H9 (cell line): ENCODE data around the gene MTA2. TPM values are rescaled to one million over a fixed set of nuclear protein-coding genes. Genes with fewer than 3 reads are reported as not detected.

ENCODE experiments used
- DNase-seq: peaks from one replicate; pipeline ENCODE4 v3.0.0-alpha.2; 2017
- H2AFZ ChIP-seq: one replicate; pipeline ENCODE4 v1.6.1; 2013; ENCODE audit warnings: mild to moderate bottlenecking, low read length, control low read depth, moderate library complexity
- H2AK5ac ChIP-seq: 2 replicates; pipeline ENCODE4 v1.6.1; 2013; ENCODE audit warnings: low read length, control low read depth, mixed read lengths; ENCODE audit not compliant: insufficient read length
- H2BK120ac ChIP-seq: one replicate; pipeline ENCODE4 v1.6.1; 2013; ENCODE audit warnings: low read depth, mild to moderate bottlenecking, low read length, control low read depth, inconsistent platforms; ENCODE audit not compliant: poor library complexity, severe bottlenecking
- H2BK12ac ChIP-seq: 2 replicates; pipeline ENCODE4 v1.6.1; 2013; ENCODE audit warnings: low read length, control low read depth, mixed read lengths, low read depth; ENCODE audit not compliant: insufficient read length
- H2BK15ac ChIP-seq: 2 replicates; pipeline ENCODE4 v1.6.1; 2013; ENCODE audit warnings: low read depth, low read length, control low read depth
- H2BK20ac ChIP-seq: one replicate; pipeline ENCODE4 v1.6.1; 2013; ENCODE audit warnings: low read depth, mild to moderate bottlenecking, low read length, control low read depth, inconsistent platforms; ENCODE audit not compliant: poor library complexity, severe bottlenecking
- H2BK5ac ChIP-seq: 2 replicates; pipeline ENCODE4 v1.6.1; 2013; ENCODE audit warnings: low read length, control low read depth, mixed read lengths; ENCODE audit not compliant: insufficient read length
- H3K14ac ChIP-seq: 2 replicates; pipeline ENCODE4 v1.6.1; 2013; ENCODE audit warnings: low read length, control low read depth; ENCODE audit not compliant: insufficient read depth
- H3K18ac ChIP-seq: 2 replicates; pipeline ENCODE4 v1.6.1; 2013; ENCODE audit warnings: low read depth, mild to moderate bottlenecking, mixed read lengths, low read length, control low read depth; ENCODE audit not compliant: insufficient read length
- H3K23ac ChIP-seq: 2 replicates; pipeline ENCODE4 v1.6.1; 2013; ENCODE audit warnings: low read length, control low read depth, mixed read lengths, low read depth; ENCODE audit not compliant: insufficient read length
- H3K23me2 ChIP-seq: 2 replicates; pipeline ENCODE4 v1.6.1; 2013; ENCODE audit warnings: low read depth, mild to moderate bottlenecking, mixed read lengths, low read length, control low read depth; ENCODE audit not compliant: insufficient read length, poor library complexity, severe bottlenecking
- H3K27ac ChIP-seq: 2 replicates; pipeline ENCODE4 v1.5.1; 2013; ENCODE audit warnings: low read length, control low read depth, mixed read lengths, low read depth; ENCODE audit not compliant: insufficient read length
- H3K27me3 ChIP-seq: 2 replicates; pipeline ENCODE4 v1.6.1; 2013; ENCODE audit warnings: low read length, control low read depth, inconsistent platforms; ENCODE audit not compliant: insufficient read depth
- H3K4ac ChIP-seq: 2 replicates; pipeline ENCODE4 v1.6.1; 2013; ENCODE audit warnings: low read depth, mild to moderate bottlenecking, control low read depth, inconsistent platforms, low read length, moderate library complexity
- H3K4me1 ChIP-seq: 2 replicates; pipeline ENCODE4 v1.6.1; 2013; ENCODE audit warnings: low read length, control low read depth, inconsistent platforms; ENCODE audit not compliant: insufficient read depth
- H3K4me2 ChIP-seq: 2 replicates; pipeline ENCODE4 v1.6.1; 2013; ENCODE audit warnings: low read length, control low read depth, mixed read lengths; ENCODE audit not compliant: insufficient read length, insufficient read depth
- H3K56ac ChIP-seq: 2 replicates; pipeline ENCODE4 v1.6.1; 2013; ENCODE audit warnings: low read depth, mild to moderate bottlenecking, mixed read lengths, low read length, control low read depth; ENCODE audit not compliant: insufficient read length
- H3K79me1 ChIP-seq: 2 replicates; pipeline ENCODE4 v1.6.1; 2013; ENCODE audit warnings: low read depth, mild to moderate bottlenecking, moderate library complexity, low read length, control low read depth, inconsistent platforms; ENCODE audit not compliant: insufficient read depth, poor library complexity, severe bottlenecking
- H3K79me2 ChIP-seq: 2 replicates; pipeline ENCODE4 v1.6.1; 2013; ENCODE audit warnings: low read length, control low read depth, inconsistent platforms; ENCODE audit not compliant: insufficient read depth
- H3K9ac ChIP-seq: 2 replicates; pipeline ENCODE4 v1.6.1; 2013; ENCODE audit warnings: low read length, control low read depth, mixed read lengths; ENCODE audit not compliant: insufficient read length; ENCODE audit errors: extremely low read depth
- H3K9me3 ChIP-seq: one replicate; pipeline ENCODE4 v1.6.1; 2013; ENCODE audit warnings: low read depth, low read length, inconsistent platforms; ENCODE audit not compliant: control insufficient read depth
- H3T11ph ChIP-seq: one replicate; pipeline ENCODE4 v1.6.1; 2013; ENCODE audit warnings: mild to moderate bottlenecking, low read length, control low read depth, inconsistent platforms
- H4K20me1 ChIP-seq: one replicate; pipeline ENCODE4 v1.6.1; 2013; ENCODE audit not compliant: control insufficient read depth, insufficient read length, insufficient read depth
- H4K5ac ChIP-seq: 2 replicates; pipeline ENCODE4 v1.6.1; 2013; ENCODE audit warnings: low read depth, mild to moderate bottlenecking, mixed read lengths, low read length, control low read depth; ENCODE audit not compliant: insufficient read length
- H4K8ac ChIP-seq: replicated peaks from 2 replicates; pipeline ENCODE4 v1.6.1; 2013; ENCODE audit warnings: low read length, control low read depth, mixed read lengths, low read depth; ENCODE audit not compliant: insufficient read length
- H4K91ac ChIP-seq: 2 replicates; pipeline ENCODE4 v1.6.1; 2013; ENCODE audit warnings: low read depth, mild to moderate bottlenecking, moderate library complexity, mixed read lengths, low read length, control low read depth; ENCODE audit not compliant: insufficient read length
- H3K27ac Mint-ChIP-seq, 3 experiments: 2 replicates in 2 of 3; 3 replicates in 1 of 3; pipeline ENCODE4 v1.8.0; 2020 to 2021; ENCODE audit warnings: mixed read lengths in 3 of 3, mild to moderate bottlenecking in 1 of 3, moderate library complexity in 1 of 3
- H3K27me3 Mint-ChIP-seq: 2 replicates; pipeline ENCODE4 v1.8.0; 2021; ENCODE audit warnings: low read depth, mild to moderate bottlenecking, moderate library complexity, mixed read lengths
- H3K36me3 Mint-ChIP-seq, 3 experiments: 2 replicates in 2 of 3; 3 replicates in 1 of 3; pipeline ENCODE4 v1.8.0; 2020 to 2021; ENCODE audit warnings: low read depth in 3 of 3, mixed read lengths in 3 of 3; ENCODE audit not compliant: insufficient read depth in 1 of 3
- H3K4me1 Mint-ChIP-seq, 2 experiments: 2 replicates each; pipeline ENCODE4 v1.8.0; 2020; ENCODE audit warnings: mixed read lengths in 2 of 2
- H3K4me3 Mint-ChIP-seq, 2 experiments: 2 replicates in 1 of 2; 3 replicates in 1 of 2; pipeline ENCODE4 v1.8.0; 2020 to 2021; ENCODE audit warnings: mild to moderate bottlenecking in 2 of 2, mixed read lengths in 2 of 2, moderate library complexity in 1 of 2
- H3K9me3 Mint-ChIP-seq, 2 experiments: 2 replicates in 1 of 2; 3 replicates in 1 of 2; pipeline ENCODE4 v1.8.0; 2020; ENCODE audit warnings: mild to moderate bottlenecking in 2 of 2, mixed read lengths in 2 of 2, moderate library complexity in 1 of 2
- WGBS: extraction: QIAGEN DNeasy Blood & Tissue Kit; methylation state at CpG from one replicate; pipeline ENCODE4 v1.1.7; 2013; ENCODE audit warnings: missing lambda C conversion rate, low lambda C conversion rate, mixed read lengths; ENCODE audit not compliant: insufficient read length; ENCODE audit errors: extremely low coverage; 5-methylcytosine and 5-hydroxymethylcytosine counted together
- total RNA-seq: library from RNA; stranded (reverse); gene quantifications from 2 replicates; pipeline ENCODE4 v1.2.1, GENCODE V29; 2021
- TF ChIP-seq, protein P1 (sequence below): fragments of 200-600 bp; sonication (generic); conservative IDR thresholded peaks from 3 replicates; pipeline ENCODE4 v1.8.0; 2021; ENCODE audit warnings: antibody characterized with exemption, mild to moderate bottlenecking

MTA2 gene
- total RNA-seq, 1 experiment from 2014 or later = 143 TPM

DNA sequence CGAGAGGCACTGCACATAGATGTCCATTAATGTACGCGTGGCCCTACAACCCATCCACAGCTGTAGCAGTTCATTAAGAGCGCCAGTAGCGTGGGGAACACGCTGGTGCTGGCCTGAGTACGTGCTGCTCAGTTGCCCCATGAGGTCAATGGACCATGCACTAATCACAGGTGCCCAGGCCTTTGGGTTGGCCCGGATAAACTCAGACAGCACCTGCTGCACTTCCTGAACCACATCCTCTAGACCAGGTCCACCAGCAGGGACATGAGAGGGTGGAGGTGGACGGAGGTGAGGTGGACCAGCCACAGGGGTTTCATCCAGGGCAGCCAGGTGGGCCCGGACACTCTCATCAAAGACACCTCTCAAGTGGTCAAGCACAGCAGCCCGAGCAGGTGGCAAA is 47.8 kb upstream of the MTA2 start:
- no peaks in the 10 kb centered on the region for H3K27me3 Mint-ChIP-seq
- peaks cover 12 to 17% of the 10 kb centered on the region in 2 experiments for H3K4me1 Mint-ChIP-seq
- H3K9me3 Mint-ChIP-seq = no peaks in the 10 kb centered on the region
- Histone ChIP-seq H4K20me1 (no peaks in the 10 kb centered on the region), H2BK15ac (no peak overlapping the region), H2AFZ (no peak overlapping the region), H3K27ac (no peak overlapping the region), H2BK12ac (no peak overlapping the region), H3K4me2 (no peak overlapping the region), H3K4ac (no peak overlapping the region), H3K9me3 (no peaks in the 10 kb centered on the region), H3T11ph (no peak overlapping the region), H3K27me3 (no peaks in the 10 kb centered on the region), H3K18ac (no peak overlapping the region), H3K14ac (no peak overlapping the region), H3K9ac (no peak overlapping the region), H3K56ac (no peak overlapping the region), H3K79me2 (peaks cover 9% of the 10 kb centered on the region; the same call in 1 of the 2 replicates), H3K4me1 (peaks cover 3% of the 10 kb centered on the region; the same call in 1 of the 2 replicates), H3K23ac (no peak overlapping the region), H4K5ac (no peak overlapping the region), H2BK5ac (no peak overlapping the region), H2AK5ac (no peak overlapping the region), H4K91ac (no peak overlapping the region), H3K23me2 (peaks cover 9% of the 10 kb centered on the region), H2BK20ac (no peak overlapping the region), H4K8ac (no peak overlapping the region), H2BK120ac (no peak overlapping the region), H3K79me1 (no peaks in the 10 kb centered on the region)
- H3K4me3 Mint-ChIP-seq = no peak overlapping the region
- TF ChIP-seq, protein P1, sequence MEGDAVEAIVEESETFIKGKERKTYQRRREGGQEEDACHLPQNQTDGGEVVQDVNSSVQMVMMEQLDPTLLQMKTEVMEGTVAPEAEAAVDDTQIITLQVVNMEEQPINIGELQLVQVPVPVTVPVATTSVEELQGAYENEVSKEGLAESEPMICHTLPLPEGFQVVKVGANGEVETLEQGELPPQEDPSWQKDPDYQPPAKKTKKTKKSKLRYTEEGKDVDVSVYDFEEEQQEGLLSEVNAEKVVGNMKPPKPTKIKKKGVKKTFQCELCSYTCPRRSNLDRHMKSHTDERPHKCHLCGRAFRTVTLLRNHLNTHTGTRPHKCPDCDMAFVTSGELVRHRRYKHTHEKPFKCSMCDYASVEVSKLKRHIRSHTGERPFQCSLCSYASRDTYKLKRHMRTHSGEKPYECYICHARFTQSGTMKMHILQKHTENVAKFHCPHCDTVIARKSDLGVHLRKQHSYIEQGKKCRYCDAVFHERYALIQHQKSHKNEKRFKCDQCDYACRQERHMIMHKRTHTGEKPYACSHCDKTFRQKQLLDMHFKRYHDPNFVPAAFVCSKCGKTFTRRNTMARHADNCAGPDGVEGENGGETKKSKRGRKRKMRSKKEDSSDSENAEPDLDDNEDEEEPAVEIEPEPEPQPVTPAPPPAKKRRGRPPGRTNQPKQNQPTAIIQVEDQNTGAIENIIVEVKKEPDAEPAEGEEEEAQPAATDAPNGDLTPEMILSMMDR = no peak
- peaks cover 11 to 31% (median 18%) of the 10 kb centered on the region in 3 experiments for H3K36me3 Mint-ChIP-seq
- WGBS = no CpG with 5 or more reads among the region's 11 CpGs
- DNase-seq = no peak
- H3K27ac Mint-ChIP-seq = peak overlapping the region in 1 of 3 experiments; percentile 76; a peak in 2 of 7 replicates
